IMR-90 (cell line): Measurements from ENCODE around the gene TBX10. TPM values are rescaled to one million over a fixed set of nuclear protein-coding genes. Genes with fewer than 3 reads are reported as not detected.
"Not testable (repeated sequence)": the region's sequence is repeated elsewhere in the genome, so short reads cannot be mapped to it uniquely, and the experiment has no call there.

Experiments
- ATAC-seq: fragments of 200-7000 bp; cut with Tn5 transposase; 2 replicates; pipeline ENCODE4 v1.9.1; 2020; ENCODE audit warnings: low read depth, mild to moderate bottlenecking, moderate library complexity
- BruUV-seq: library from RNA; stranded (reverse); fragments of 400-500 nt; replicated peaks from 2 replicates; lab custom pipeline; 2021; lab: Mats Ljungman, UMichigan
- CTCF ChIA-PET: fragments of 300-600 bp; formaldehyde crosslinking; extraction: SDS; loops from one replicate; lab custom pipeline; 2021; ENCODE audit warnings: antibody characterized with exemption; lab: Yijun Ruan, JAX
- POLR2A ChIA-PET: fragments of 300-600 bp; sonication (Branson Sonifier 250); formaldehyde crosslinking; loops from one replicate; lab custom pipeline; 2022; ENCODE audit warnings: antibody characterized with exemption; ENCODE audit not compliant: unreplicated experiment; lab: Charles Lee
- DNase-seq: peaks from one replicate; pipeline ENCODE4 v3.0.0; 2013
- H2AFZ ChIP-seq: replicated peaks from 2 replicates; pipeline ENCODE3; 2013; ENCODE audit warnings: low read length, mild to moderate bottlenecking; ENCODE audit not compliant: poor library complexity
- H2AK5ac ChIP-seq: 2 replicates; pipeline ENCODE4 v1.6.1; 2013; ENCODE audit warnings: low read depth, low read length, inconsistent platforms
- H2AK9ac ChIP-seq: replicated peaks from 2 replicates; pipeline ENCODE3; 2013; ENCODE audit warnings: mild to moderate bottlenecking, low read depth, low read length, moderate library complexity; ENCODE audit not compliant: poor library complexity
- H2BK120ac ChIP-seq: 2 replicates; pipeline ENCODE4 v1.6.1; 2013; ENCODE audit warnings: low read depth, low read length, inconsistent platforms
- H2BK15ac ChIP-seq: 3 replicates; pipeline ENCODE4 v1.6.1; 2013; ENCODE audit warnings: low read depth, low read length, inconsistent platforms
- H2BK20ac ChIP-seq: 2 replicates; pipeline ENCODE4 v1.6.1; 2013; ENCODE audit warnings: low read depth, mild to moderate bottlenecking, inconsistent platforms, low read length, moderate library complexity
- H2BK5ac ChIP-seq: 2 replicates; pipeline ENCODE4 v1.6.1; 2013; ENCODE audit warnings: mild to moderate bottlenecking, low read depth, low read length, inconsistent platforms; ENCODE audit not compliant: poor library complexity, severe bottlenecking
- H3K14ac ChIP-seq: replicated peaks from 2 replicates; pipeline ENCODE4 v1.6.1; 2013; ENCODE audit warnings: low read depth, low read length, inconsistent platforms
- H3K18ac ChIP-seq: 2 replicates; pipeline ENCODE4 v1.6.1; 2013; ENCODE audit warnings: low read depth, low read length, control low read depth
- H3K23ac ChIP-seq: 2 replicates; pipeline ENCODE4 v1.6.1; 2013; ENCODE audit warnings: low read depth, low read length, inconsistent platforms
- H3K27ac ChIP-seq: 2 replicates; pipeline ENCODE4 v1.5.1; 2013; ENCODE audit warnings: mild to moderate bottlenecking, control low read depth, low read length; ENCODE audit not compliant: insufficient read depth
- H3K27me3 ChIP-seq: 2 replicates; pipeline ENCODE4 v1.6.1; 2013; ENCODE audit warnings: low read length; ENCODE audit not compliant: control insufficient read depth, insufficient read depth
- H3K36me3 ChIP-seq: 2 replicates; pipeline ENCODE4 v1.6.1; 2013; ENCODE audit warnings: low read length, mixed read lengths; ENCODE audit not compliant: control insufficient read depth, insufficient read depth
- H3K4ac ChIP-seq: 2 replicates; pipeline ENCODE4 v1.6.1; 2013; ENCODE audit warnings: low read depth, low read length, inconsistent platforms
- H3K4me1 ChIP-seq: 2 replicates; pipeline ENCODE4 v1.6.1; 2013; ENCODE audit warnings: low read length, mixed read lengths; ENCODE audit not compliant: control insufficient read depth, insufficient read depth
- H3K4me2 ChIP-seq: 2 replicates; pipeline ENCODE4 v1.6.1; 2013; ENCODE audit warnings: low read depth, mild to moderate bottlenecking, control low read depth, low read length, moderate library complexity
- H3K4me3 ChIP-seq: 2 replicates; pipeline ENCODE4 v1.5.1; 2013; ENCODE audit warnings: low read depth, mild to moderate bottlenecking, control low read depth, low read length, moderate library complexity; ENCODE audit not compliant: insufficient read depth
- H3K56ac ChIP-seq: 2 replicates; pipeline ENCODE4 v1.6.1; 2013; ENCODE audit warnings: low read length, inconsistent platforms; ENCODE audit not compliant: insufficient read depth; ENCODE audit errors: extremely low read depth
- H3K79me1 ChIP-seq, 2 experiments: 2 replicates each; pipeline ENCODE4 v1.6.1; 2013; ENCODE audit warnings: low read length in 2 of 2, inconsistent platforms in 1 of 2, low read depth in 1 of 2
- H3K9ac ChIP-seq: 2 replicates; pipeline ENCODE4 v1.6.1; 2013; ENCODE audit warnings: low read depth, low read length, control low read depth
- H3K9me1 ChIP-seq: 2 replicates; pipeline ENCODE4 v1.6.1; 2013; ENCODE audit warnings: low read length, inconsistent platforms; ENCODE audit not compliant: insufficient read depth
- H3K9me3 ChIP-seq: 2 replicates; pipeline ENCODE4 v1.6.1; 2013; ENCODE audit warnings: low read length; ENCODE audit not compliant: control insufficient read depth, insufficient read depth
- H4K20me1 ChIP-seq: 2 replicates; pipeline ENCODE4 v1.6.1; 2013; ENCODE audit warnings: low read length, inconsistent platforms; ENCODE audit not compliant: insufficient read depth
- H4K5ac ChIP-seq: 2 replicates; pipeline ENCODE4 v1.6.1; 2013; ENCODE audit warnings: mild to moderate bottlenecking, low read depth, low read length, control low read depth
- H4K8ac ChIP-seq, 2 experiments: 2 replicates each; pipeline ENCODE4 v1.6.1; 2013; ENCODE audit warnings: low read depth in 2 of 2, low read length in 2 of 2, control low read depth in 1 of 2, inconsistent platforms in 1 of 2
- H4K91ac ChIP-seq: 2 replicates; pipeline ENCODE4 v1.6.1; 2013; ENCODE audit warnings: low read depth, low read length, inconsistent platforms; ENCODE audit not compliant: insufficient read depth
- RAD21 ChIP-seq: IDR thresholded peaks from 2 replicates; pipeline ENCODE4 v1.6.1; 2012; ENCODE audit warnings: low read length, improper control_type of control experiment
- USF2 ChIP-seq: fragments of 150-350 bp; IDR thresholded peaks from 2 replicates; pipeline ENCODE4 v1.6.1; 2017; ENCODE audit warnings: mild to moderate bottlenecking, antibody characterized with exemption, low read length, low read depth
- WGBS, 2 experiments: methylation state at CpG; one replicate each; pipeline versions ENCODE4 v1.1.5 to v1.1.7; 2013; ENCODE audit warnings: missing lambda C conversion rate in 2 of 2; ENCODE audit not compliant: insufficient read length in 1 of 2; ENCODE audit errors: extremely low coverage in 2 of 2; 5-methylcytosine and 5-hydroxymethylcytosine counted together
- dilution Hi-C: fragments of 300-500 bp; cut with HindIII; formaldehyde crosslinking; loops from one replicate; pipeline ENCODE4 v1.14.3; 2018; ENCODE audit warnings: low sequenced_read_pairs; ENCODE audit not compliant: unreplicated experiment
- in situ Hi-C: fragments of 300-500 bp; cut with MboI; formaldehyde crosslinking; loops from 3 replicates; pipeline ENCODE4 v1.14.3; 2019; ENCODE audit warnings: low sequenced_read_pairs, inconsistent platforms, mixed read lengths
- intact Hi-C: fragments of 100-400 bp; cut with micrococcal nuclease; formaldehyde crosslinking; loops from 2 replicates; pipeline ENCODE4 v1.10.0; 2022
- polyA plus RNA-seq, 3 experiments: library from polyadenylated mRNA; depleted of rRNA; stranded (reverse); fragments of >200 nt; gene quantifications; 2 replicates each; pipeline ENCODE4 v1.2.3, GENCODE V29; 2012; ENCODE audit warnings: low replicate concordance in 1 of 3
- total RNA-seq: library from RNA; depleted of rRNA; stranded (reverse); fragments of >200 nt; gene quantifications from 2 replicates; pipeline ENCODE4 v1.2.3, GENCODE V29; 2012

The TBX10 gene
- total and polyA plus RNA-seq, 2 of the 4 experiments (the other 2 are of a cell fraction) = not detected

GRCh38 chr11:67592880-67593564 lies 46.5 kb downstream of the TBX10 start:
- BruUV-seq = no TSS peak
- H4K5ac ChIP-seq = no peak overlapping the region
- no peak overlapping the region for H3K4ac ChIP-seq
- no peak overlapping the region for H2BK20ac ChIP-seq
- H3K14ac ChIP-seq = no peak overlapping the region
- POLR2A ChIA-PET = no interaction called here
- 56% methylated on average over 7 of the region's 12 CpGs; no CpG with 5 or more reads in 1 of the 2 experiments for WGBS, 2 experiments
- no peak overlapping the region for H3K23ac ChIP-seq
- H3K27ac ChIP-seq = no peak overlapping the region
- peaks cover 12% of the 10 kb centered on the region for H3K27me3 ChIP-seq
- no peak for DNase-seq
- H2BK15ac ChIP-seq = no peak overlapping the region
- no peaks in the 10 kb centered on the region for H3K4me1 ChIP-seq
- no peaks in the 10 kb centered on the region for H3K9me1 ChIP-seq
- peaks cover 3% of the 10 kb centered on the region for H3K9me3 ChIP-seq
- no peaks in the 10 kb centered on the region; the same call in 1 of the 2 replicates for H4K20me1 ChIP-seq
- TF ChIP-seq USF2 (no peak), RAD21 (no peak)
- no peak overlapping the region for H4K91ac ChIP-seq
- in situ Hi-C loops (no loop called here), intact Hi-C loops (no loop called here), dilution Hi-C loops (no loop called here)
- CTCF ChIA-PET = interaction anchor here (1.0 kb wide), 1 partner anchor 9 kb away, joined by 4 read pairs; the partner anchor contains the start of gene GSTP1
- ATAC-seq = no peak
- H3K56ac ChIP-seq = no peak overlapping the region; the same call in 1 of the 2 replicates
- H3K4me3 ChIP-seq = no peak overlapping the region
- H4K8ac ChIP-seq = no peak overlapping the region
- H2AK5ac ChIP-seq = no peak overlapping the region
- H2AK9ac ChIP-seq = no peak overlapping the region
- no peak overlapping the region for H3K4me2 ChIP-seq
- no peak overlapping the region for H2BK5ac ChIP-seq
- H3K79me1 ChIP-seq = 0 out of 4 replicates have a peak, but pooled peaks cover 0 to 6% of the 10 kb centered on the region in 2 experiments
- peaks cover 2% of the 10 kb centered on the region; the same call in 1 of the 2 replicates for H3K36me3 ChIP-seq
- no peak overlapping the region for H2BK120ac ChIP-seq
- no peak overlapping the region for H3K9ac ChIP-seq
- no peak overlapping the region for H2AFZ ChIP-seq
- H3K18ac ChIP-seq = no peak overlapping the region

- H3K27ac ChIP-seq, H3K4me2 ChIP-seq, POLR2A ChIA-PET, H3K27me3 ChIP-seq, H4K91ac ChIP-seq, H3K4me3 ChIP-seq, dilution Hi-C loops, H4K5ac ChIP-seq, H3K9ac ChIP-seq, H3K23ac ChIP-seq, BruUV-seq, H3K4ac ChIP-seq, H3K18ac ChIP-seq, H3K56ac ChIP-seq, H2BK5ac ChIP-seq, H2BK120ac ChIP-seq, H2AK9ac ChIP-seq, H2BK15ac ChIP-seq, H3K14ac ChIP-seq, H2AFZ ChIP-seq, DNase-seq, intact Hi-C loops, in situ Hi-C loops, H3K9me3 ChIP-seq, H2AK5ac ChIP-seq, H2BK20ac ChIP-seq, H4K8ac ChIP-seq, CTCF ChIA-PET, ATAC-seq: not testable (repeated sequence)
- Histone ChIP-seq H3K4me1 (peaks cover 11% of the 10 kb centered on the region), H3K36me3 (peaks cover 20% of the 10 kb centered on the region), H3K79me1 (peaks cover 18 to 37% of the 10 kb centered on the region in 2 experiments), H4K20me1 (peaks cover 31% of the 10 kb centered on the region), H3K9me1 (peaks cover 12% of the 10 kb centered on the region)
- 88% methylated on average over 4 of the region's 11 CpGs; no CpG with 5 or more reads in 1 of the 2 experiments for WGBS, 2 experiments
These were observed 50.6 kb downstream of the TBX10 start for GRCh38 chr11:67588899-67589415.
